ENCODE measurements around the gene NUAK2.

Gene NUAK2

DNA sequence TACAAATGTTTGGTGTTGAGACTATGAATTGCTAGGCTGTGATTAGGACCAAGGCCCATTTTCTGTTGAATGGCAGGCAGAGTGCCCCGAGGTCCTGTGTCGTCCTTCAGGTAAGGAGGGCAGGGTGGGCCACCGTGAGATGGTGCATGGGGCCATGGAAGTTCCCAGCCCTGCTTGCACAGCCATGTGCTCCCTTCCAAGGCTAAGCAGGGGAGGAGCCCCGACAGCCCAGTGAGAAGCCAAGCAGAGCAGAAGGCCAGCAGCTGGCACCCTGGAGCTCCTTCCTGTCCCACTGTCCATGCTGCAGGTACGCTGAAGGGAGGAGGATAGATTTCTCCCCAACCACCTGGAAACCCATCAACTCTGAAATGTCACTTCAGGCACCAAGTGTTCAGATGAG lies 8.2 kb upstream of the NUAK2 start:
- H3K4me1 ChIP-seq (ENCODE audit: insufficient read depth, low read length): peaks cover 6% of the 10 kb centered on the region
- H3K9me3 ChIP-seq (ENCODE audit: insufficient read depth, low read depth, low read length): no peaks in the 10 kb centered on the region
- no peak overlapping the region for H3K9ac ChIP-seq (ENCODE audit: low read depth, low read length)
- no peaks in the 10 kb centered on the region for H3K36me3 ChIP-seq (ENCODE audit: insufficient read depth, low read depth, low read length)
- H3K27ac ChIP-seq (ENCODE audit: low read length): no peak overlapping the region
- 0 out of 2 replicates have a peak, but pooled peaks cover 4% of the 10 kb centered on the region for H3K27me3 ChIP-seq (ENCODE audit: insufficient read depth, low read length)
- H3K4me3 ChIP-seq (ENCODE audit: low read length): no peak overlapping the region

DNA sequence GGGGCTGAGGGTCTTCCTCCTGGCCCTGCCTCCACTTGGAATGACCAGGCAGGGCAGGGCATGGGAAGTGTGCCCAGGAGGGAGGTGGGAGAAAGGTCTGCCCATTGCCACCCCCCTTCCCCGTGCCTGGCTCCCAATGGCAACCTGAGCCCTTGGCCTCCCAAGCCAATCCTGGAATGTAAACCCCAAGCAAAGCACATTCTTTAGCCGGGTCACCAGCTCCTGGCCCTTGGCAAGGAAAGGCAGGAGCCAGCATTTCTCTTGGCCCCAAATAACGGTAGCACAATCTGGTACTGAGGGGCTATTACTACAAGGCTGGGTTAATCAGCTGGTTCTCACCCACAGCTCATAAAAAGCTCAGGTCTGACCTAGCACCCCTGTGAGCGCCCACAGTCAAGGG lies 6.9 kb upstream of the NUAK2 start:
- no peaks in the 10 kb centered on the region for H3K36me3 ChIP-seq (ENCODE audit: insufficient read depth, low read depth, low read length)
- H3K4me3 ChIP-seq (ENCODE audit: low read length): no peak overlapping the region
- no peaks in the 10 kb centered on the region for H3K9me3 ChIP-seq (ENCODE audit: insufficient read depth, low read depth, low read length)
- peaks cover 9% of the 10 kb centered on the region for H3K4me1 ChIP-seq (ENCODE audit: insufficient read depth, low read length)
- 0 out of 2 replicates have a peak, but pooled peaks cover 4% of the 10 kb centered on the region for H3K27me3 ChIP-seq (ENCODE audit: insufficient read depth, low read length)
- no peak overlapping the region for H3K9ac ChIP-seq (ENCODE audit: low read depth, low read length)
- no peak overlapping the region for H3K27ac ChIP-seq (ENCODE audit: low read length)

DNA sequence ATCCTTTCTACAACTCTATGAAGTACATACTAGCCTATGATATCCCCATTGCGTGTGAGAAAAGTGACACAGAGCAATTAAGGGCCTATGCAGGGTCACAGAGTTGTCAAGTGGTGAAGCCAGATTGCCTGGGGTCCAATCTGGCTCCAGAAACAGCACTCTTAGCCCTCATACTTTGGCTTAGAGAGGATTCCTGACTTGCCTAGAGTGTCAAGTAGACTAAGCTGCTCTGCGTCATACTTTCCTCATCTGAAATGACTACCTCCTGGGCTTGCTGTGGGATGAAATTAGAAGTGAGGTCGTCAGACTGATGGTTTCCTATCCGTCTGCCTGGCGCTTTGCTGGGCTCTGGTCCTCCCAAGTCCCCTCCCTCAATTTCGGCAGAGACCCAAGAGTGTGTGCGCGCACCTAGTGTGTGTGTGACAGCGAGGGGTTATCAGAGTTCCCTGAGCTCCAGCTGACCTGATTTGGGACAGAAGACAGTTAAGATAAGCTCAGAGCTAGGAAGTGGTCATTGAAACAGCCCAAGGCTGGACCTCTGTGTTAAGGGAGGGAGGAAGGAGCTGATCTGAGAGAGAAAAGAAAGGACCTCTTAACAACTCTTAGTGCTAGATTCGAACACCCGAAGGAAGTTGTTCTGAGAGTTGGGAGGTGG lies 5.4 kb upstream of the NUAK2 start:
- Histone ChIP-seq H3K9me3 (ENCODE audit: insufficient read depth, low read depth, low read length) (no peaks in the 10 kb centered on the region), H3K36me3 (ENCODE audit: insufficient read depth, low read depth, low read length) (no peaks in the 10 kb centered on the region), H3K9ac (ENCODE audit: low read depth, low read length) (no peak overlapping the region), H3K4me1 (ENCODE audit: insufficient read depth, low read length) (peaks cover 11% of the 10 kb centered on the region), H3K4me3 (ENCODE audit: low read length) (no peak overlapping the region), H3K27me3 (ENCODE audit: insufficient read depth, low read length) (peaks cover 4% of the 10 kb centered on the region; the same call in 1 of the 2 replicates), H3K27ac (ENCODE audit: low read length) (no peak overlapping the region)

DNA sequence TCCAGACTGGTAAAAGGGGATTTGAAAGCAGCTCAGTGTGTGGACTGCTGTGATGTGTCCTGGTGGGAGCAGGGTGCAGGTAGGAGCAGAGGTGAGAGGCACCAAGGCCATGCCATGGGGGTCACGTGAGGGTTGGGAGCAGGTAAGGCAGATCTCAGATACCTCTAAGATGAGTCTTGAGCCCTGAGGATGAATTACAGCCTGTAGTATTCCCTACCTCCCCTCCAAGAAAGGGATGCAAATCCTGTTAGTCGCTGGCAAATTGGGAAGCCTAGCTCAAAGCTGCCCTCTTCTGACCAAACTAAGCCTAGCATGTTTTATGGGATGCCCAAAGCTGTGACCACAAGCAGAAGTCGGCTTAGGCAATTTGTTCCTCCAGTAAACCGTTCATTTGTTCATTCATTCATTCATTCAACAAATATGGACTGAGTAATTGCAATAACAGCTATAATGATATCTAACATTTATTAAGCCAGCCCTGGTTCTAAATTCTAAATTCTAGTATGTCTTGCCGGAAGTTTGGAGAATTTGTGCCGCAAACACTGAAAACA lies 3.9 kb upstream of the NUAK2 start:
- Histone ChIP-seq H3K27ac (ENCODE audit: low read length) (no peak overlapping the region), H3K4me1 (ENCODE audit: insufficient read depth, low read length) (peaks cover 13% of the 10 kb centered on the region), H3K27me3 (ENCODE audit: insufficient read depth, low read length) (peaks cover 8% of the 10 kb centered on the region; the same call in 1 of the 2 replicates), H3K9ac (ENCODE audit: low read depth, low read length) (peak overlapping the region; percentile 32; the same call in 1 of the 2 replicates), H3K4me3 (ENCODE audit: low read length) (no peak overlapping the region), H3K36me3 (ENCODE audit: insufficient read depth, low read depth, low read length) (no peaks in the 10 kb centered on the region), H3K9me3 (ENCODE audit: insufficient read depth, low read depth, low read length) (no peaks in the 10 kb centered on the region)

DNA sequence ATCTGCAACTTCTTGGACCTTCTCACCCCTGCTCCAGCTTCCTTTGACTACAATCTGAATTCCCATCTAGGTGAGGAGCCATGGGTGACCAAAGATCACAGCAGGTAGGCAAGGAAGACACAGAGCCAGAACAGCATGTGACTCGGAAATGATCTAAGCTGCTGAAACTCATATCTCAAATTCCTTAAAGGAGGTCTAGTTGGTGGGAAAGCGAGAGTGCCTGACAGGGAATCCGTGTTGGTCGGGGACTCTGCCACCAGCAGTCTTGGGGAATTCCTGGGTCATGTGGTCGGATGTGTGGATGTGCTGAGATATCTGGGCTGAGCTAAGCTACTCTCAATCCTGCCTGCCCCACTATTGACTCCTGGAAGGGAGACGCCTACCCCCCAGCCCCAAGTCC lies 3.2 kb upstream of the NUAK2 start:
- H3K27ac ChIP-seq (ENCODE audit: low read length): no peak overlapping the region
- no peaks in the 10 kb centered on the region for H3K36me3 ChIP-seq (ENCODE audit: insufficient read depth, low read depth, low read length)
- H3K4me1 ChIP-seq (ENCODE audit: insufficient read depth, low read length): peaks cover 14% of the 10 kb centered on the region
- H3K9me3 ChIP-seq (ENCODE audit: insufficient read depth, low read depth, low read length): no peaks in the 10 kb centered on the region
- H3K27me3 ChIP-seq (ENCODE audit: insufficient read depth, low read length): peaks cover 7% of the 10 kb centered on the region; the same call in 1 of the 2 replicates
- peak overlapping the region; percentile 32; the same call in 1 of the 2 replicates for H3K9ac ChIP-seq (ENCODE audit: low read depth, low read length)
- no peak overlapping the region for H3K4me3 ChIP-seq (ENCODE audit: low read length)

DNA sequence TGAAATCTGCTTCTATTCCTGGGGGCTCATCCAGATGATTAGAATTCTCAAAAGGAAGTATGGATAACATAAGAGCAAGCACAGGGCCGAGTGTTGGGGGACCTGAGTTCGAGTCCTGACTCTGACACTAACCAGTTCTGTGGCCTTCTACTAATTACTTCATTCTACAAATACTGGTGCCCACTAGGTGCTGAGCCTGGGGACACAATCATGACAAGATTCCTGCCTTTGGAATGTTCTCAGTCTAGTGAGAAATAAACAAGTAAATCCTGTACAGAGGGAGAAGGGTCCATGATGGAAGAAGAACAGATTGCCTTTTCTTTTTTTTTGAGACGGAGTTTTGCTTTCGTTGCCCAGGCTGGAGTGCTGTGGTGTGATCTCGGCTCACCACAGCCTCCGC lies 2.2 kb upstream of the NUAK2 start:
- Histone ChIP-seq H3K27ac (ENCODE audit: low read length) (no peak overlapping the region), H3K4me3 (ENCODE audit: low read length) (no peak overlapping the region), H3K4me1 (ENCODE audit: insufficient read depth, low read length) (peaks cover 22% of the 10 kb centered on the region), H3K27me3 (ENCODE audit: insufficient read depth, low read length) (peaks cover 7% of the 10 kb centered on the region; the same call in 1 of the 2 replicates), H3K36me3 (ENCODE audit: insufficient read depth, low read depth, low read length) (no peaks in the 10 kb centered on the region), H3K9ac (ENCODE audit: low read depth, low read length) (no peak overlapping the region), H3K9me3 (ENCODE audit: insufficient read depth, low read depth, low read length) (no peaks in the 10 kb centered on the region)

DNA sequence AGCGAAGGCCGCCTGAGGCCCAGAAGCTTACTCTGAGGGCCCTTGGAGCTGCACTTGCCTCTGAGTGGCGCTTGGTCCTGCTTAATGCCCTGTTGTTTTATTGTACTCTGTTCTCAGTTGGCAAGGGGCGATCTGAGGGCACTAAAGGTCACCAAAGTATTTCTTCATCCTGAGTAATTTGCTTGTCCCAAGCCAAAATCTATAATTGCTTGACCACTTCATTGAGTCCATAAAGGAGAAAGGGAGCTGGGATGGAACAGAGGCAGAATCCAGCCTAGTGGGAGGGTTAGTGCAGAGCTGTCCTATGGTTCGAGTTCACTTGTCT lies 376 bp upstream of the NUAK2 start:
- peaks cover 39% of the 10 kb centered on the region for H3K4me1 ChIP-seq (ENCODE audit: insufficient read depth, low read length)
- H3K27ac ChIP-seq (ENCODE audit: low read length): no peak overlapping the region
- no peak overlapping the region for H3K9ac ChIP-seq (ENCODE audit: low read depth, low read length)
- H3K36me3 ChIP-seq (ENCODE audit: insufficient read depth, low read depth, low read length): no peaks in the 10 kb centered on the region
- no peak overlapping the region; the same call in 1 of the 2 replicates for H3K4me3 ChIP-seq (ENCODE audit: low read length)
- H3K27me3 ChIP-seq (ENCODE audit: insufficient read depth, low read length): peaks cover 7% of the 10 kb centered on the region; the same call in 1 of the 2 replicates
- no peaks in the 10 kb centered on the region for H3K9me3 ChIP-seq (ENCODE audit: insufficient read depth, low read depth, low read length)

DNA sequence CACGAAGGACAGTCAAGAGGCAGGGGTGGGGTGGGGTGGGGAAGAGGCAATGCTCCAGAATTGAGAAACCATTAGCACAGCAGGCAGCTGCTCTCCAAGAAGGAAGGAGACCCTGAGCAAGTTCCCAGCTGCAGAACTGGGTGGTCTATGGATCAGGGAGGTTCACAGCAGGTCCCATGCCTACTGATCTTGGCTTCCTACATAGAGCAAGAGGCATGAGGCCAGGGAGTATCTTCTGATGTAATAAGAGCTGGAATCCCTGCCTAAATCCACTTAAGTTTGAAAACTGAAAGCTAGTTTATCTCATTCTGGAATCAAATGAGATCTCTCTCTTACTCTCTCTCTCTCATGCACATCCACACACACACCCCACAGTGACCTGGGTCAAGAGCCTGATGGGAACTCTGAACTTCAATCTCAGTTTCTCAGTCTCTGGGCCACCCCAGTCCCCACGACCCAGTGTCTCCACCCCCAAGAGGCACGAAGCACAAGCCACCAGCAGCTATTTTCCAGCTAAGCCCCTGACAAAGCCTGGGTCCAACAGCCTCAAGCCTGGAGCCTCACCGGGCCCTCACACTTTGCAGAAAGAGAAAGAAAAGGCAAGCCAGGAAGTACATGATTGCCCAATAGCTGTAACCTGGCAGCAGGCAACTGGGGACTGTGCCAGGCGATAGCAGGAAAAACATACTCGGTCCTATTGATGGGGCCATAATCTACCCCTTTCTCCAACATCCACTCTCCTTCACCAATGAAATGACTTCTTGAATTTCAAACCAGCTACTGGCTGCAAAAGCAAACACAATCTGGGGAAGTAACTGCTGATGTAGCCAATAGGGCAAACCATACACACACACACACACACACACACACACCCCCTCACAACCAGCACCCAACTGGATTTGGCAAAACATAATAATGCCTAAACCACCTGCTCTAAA lies 2.2 kb downstream of the NUAK2 start:
- no peak overlapping the region for H3K9ac ChIP-seq (ENCODE audit: low read depth, low read length)
- H3K27me3 ChIP-seq (ENCODE audit: insufficient read depth, low read length): peaks cover 7% of the 10 kb centered on the region; the same call in 1 of the 2 replicates
- H3K4me3 ChIP-seq (ENCODE audit: low read length): peak overlapping the region; percentile 93
- H3K9me3 ChIP-seq (ENCODE audit: insufficient read depth, low read depth, low read length): no peaks in the 10 kb centered on the region
- H3K36me3 ChIP-seq (ENCODE audit: insufficient read depth, low read depth, low read length): no peaks in the 10 kb centered on the region
- no peak overlapping the region for H3K27ac ChIP-seq (ENCODE audit: low read length)
- peaks cover 51% of the 10 kb centered on the region for H3K4me1 ChIP-seq (ENCODE audit: insufficient read depth, low read length)

DNA sequence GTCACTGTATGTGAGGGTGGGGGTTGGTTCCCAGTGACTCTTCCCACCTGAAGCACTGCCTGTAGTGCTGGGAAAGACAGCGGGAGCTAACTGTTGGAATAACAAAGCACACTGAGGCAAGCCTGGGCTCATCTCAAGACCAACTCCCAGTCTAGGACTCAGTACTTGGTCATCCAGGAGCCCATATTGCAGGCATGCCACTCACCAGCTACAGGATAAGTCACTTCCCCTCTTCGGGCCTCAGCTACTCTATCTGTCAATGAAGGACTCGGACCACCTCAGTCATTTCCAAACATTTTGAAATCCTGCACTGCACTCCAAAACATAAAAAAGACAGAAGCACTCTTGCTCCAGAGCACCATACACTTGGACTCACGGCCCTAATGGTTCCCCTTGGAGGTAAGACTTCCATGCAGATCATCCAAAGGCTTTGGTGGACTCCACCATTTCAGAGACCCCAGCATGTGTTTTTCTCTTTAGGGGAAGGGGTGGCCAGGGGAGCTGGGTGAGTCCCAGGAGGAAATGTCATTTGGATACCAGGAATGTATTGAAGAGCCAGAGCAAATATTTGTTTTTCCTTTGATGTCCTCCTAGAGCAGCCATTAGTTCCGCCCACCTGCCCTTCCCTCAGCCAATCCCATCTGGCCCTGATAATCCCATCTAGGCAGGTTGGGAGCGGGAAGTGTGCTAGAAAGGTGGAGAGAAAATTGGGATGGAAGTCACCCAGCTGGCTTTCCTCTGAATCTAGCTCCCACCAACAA lies 3.1 kb downstream of the NUAK2 start:
- H3K27me3 ChIP-seq (ENCODE audit: insufficient read depth, low read length): peaks cover 7% of the 10 kb centered on the region; the same call in 1 of the 2 replicates
- no peak overlapping the region for H3K9ac ChIP-seq (ENCODE audit: low read depth, low read length)
- peak overlapping the region; percentile 93 for H3K4me3 ChIP-seq (ENCODE audit: low read length)
- H3K27ac ChIP-seq (ENCODE audit: low read length): no peak overlapping the region
- no peaks in the 10 kb centered on the region for H3K36me3 ChIP-seq (ENCODE audit: insufficient read depth, low read depth, low read length)
- peaks cover 58% of the 10 kb centered on the region for H3K4me1 ChIP-seq (ENCODE audit: insufficient read depth, low read length)
- H3K9me3 ChIP-seq (ENCODE audit: insufficient read depth, low read depth, low read length): no peaks in the 10 kb centered on the region

DNA sequence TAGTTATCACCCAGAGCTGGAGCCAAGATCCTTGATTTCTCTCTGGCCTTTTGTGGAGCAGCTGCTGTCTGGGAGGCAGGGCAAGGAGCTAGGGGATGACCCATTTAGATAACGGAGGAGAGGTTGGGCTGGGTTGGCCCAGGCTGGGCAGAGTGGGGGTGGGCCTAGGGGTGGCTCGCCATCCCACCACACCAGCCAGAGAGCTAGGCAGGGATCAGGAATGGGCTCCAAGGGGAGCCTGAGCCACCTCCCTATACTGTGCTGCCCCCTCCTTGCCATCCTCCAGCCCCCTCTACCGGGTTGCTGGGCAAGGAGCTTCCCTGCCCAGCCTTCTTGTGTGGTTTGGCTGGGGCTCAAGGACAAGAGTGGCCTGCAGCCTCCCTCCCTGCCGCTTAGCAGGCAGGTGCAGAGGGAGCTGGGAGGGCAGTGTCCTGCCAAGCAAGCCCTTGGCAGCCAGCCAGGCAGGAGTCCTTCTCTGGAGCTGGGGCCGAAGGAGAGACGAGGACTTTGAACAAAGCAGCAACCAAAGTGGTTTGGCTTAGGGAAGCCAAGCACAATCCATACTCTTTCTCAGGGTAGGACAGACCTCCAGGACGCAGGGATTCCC lies 4.1 kb downstream of the NUAK2 start:
- Histone ChIP-seq H3K9ac (ENCODE audit: low read depth, low read length) (no peak overlapping the region; the same call in 1 of the 2 replicates), H3K4me3 (ENCODE audit: low read length) (peak overlapping the region; percentile 93), H3K4me1 (ENCODE audit: insufficient read depth, low read length) (peaks cover 68% of the 10 kb centered on the region), H3K9me3 (ENCODE audit: insufficient read depth, low read depth, low read length) (no peaks in the 10 kb centered on the region), H3K36me3 (ENCODE audit: insufficient read depth, low read depth, low read length) (no peaks in the 10 kb centered on the region), H3K27me3 (ENCODE audit: insufficient read depth, low read length) (peaks cover 7% of the 10 kb centered on the region; the same call in 1 of the 2 replicates), H3K27ac (ENCODE audit: low read length) (no peak overlapping the region)

DNA sequence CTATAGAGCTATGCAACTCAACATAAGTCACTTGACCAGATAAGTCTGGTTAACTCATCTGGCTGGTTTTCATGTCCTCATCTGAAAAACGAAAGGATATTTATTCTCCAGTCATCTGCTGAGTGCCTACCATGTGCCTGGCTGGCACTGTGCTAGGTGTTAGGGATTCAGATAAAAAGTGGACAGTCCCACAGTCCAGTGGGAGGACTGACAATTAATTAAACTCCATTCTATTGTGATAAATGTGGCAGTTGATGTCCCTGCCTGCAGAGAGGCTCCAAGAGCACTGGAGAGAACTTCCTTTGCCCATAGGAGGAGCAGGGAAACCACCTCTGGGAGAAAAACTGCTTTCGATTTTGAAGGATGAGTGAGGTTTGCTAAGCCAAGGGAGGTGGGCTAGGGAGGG lies 5.4 kb downstream of the NUAK2 start:
- H3K27ac ChIP-seq (ENCODE audit: low read length): no peak overlapping the region
- no peaks in the 10 kb centered on the region for H3K9me3 ChIP-seq (ENCODE audit: insufficient read depth, low read depth, low read length)
- no peak overlapping the region for H3K9ac ChIP-seq (ENCODE audit: low read depth, low read length)
- H3K4me3 ChIP-seq (ENCODE audit: low read length): no peak overlapping the region
- H3K27me3 ChIP-seq (ENCODE audit: insufficient read depth, low read length): peaks cover 7% of the 10 kb centered on the region; the same call in 1 of the 2 replicates
- H3K4me1 ChIP-seq (ENCODE audit: insufficient read depth, low read length): peaks cover 67% of the 10 kb centered on the region
- H3K36me3 ChIP-seq (ENCODE audit: insufficient read depth, low read depth, low read length): peaks cover 9% of the 10 kb centered on the region
